GM18868 (cell line): Measurements from ENCODE around the gene TBCK.

Experiments used
- ATAC-seq: cut with Tn5 transposase; IDR thresholded peaks from one replicate; pipeline ENCODE4 v1.9.1; 2021; ENCODE audit warnings: mild to moderate bottlenecking, moderate library complexity; ENCODE audit not compliant: unreplicated experiment

TBCK gene

DNA sequence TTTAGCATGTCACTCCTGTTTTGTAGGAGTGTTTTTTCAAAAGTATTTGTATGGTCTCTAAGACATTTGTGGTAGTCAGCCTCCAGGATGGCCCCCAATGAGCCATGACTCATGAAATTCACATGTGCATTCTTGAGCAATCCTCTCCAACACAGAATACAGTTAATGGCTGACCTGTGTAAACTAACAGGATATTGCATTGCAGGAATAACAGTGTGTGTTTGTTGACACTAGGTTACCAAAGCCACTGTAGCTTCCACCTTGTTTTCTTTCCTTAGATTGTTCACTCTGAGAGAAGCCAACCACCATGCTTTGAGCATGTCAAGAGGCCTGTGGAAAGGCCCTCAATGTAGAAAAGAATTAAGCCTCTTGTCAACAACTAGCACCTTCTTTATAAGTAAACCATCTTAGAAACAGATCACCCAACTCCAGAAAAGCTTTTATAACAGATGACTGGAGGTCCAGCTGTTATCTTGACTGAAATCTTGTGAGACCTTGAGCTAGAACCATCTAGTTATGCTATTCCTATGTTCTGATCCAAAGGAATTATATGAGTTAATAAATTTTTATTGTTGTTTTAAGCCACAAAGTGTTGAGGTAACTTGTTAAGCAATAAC lies 28.5 kb downstream of the TBCK start:
- ATAC-seq = no peak

DNA sequence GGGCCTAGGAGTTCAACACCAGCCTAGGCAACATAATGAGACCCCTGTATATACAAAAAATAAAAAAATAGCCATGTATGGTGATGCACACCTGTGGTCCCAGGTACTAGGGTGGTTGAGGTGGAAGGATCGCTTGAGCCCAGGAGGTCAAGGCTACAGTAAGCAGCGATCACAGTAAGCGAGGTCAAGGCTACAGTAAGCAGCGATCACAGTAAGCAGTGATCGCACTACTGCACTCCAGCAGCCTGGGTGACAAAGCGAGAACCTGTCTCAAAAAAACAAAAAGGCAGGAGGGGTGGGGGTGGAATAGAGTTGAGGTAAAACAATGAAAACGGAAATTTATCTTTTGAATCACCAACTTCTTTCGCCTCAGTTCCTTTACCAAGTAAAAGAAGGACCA lies 29.4 kb downstream of the TBCK start:
- ATAC-seq = no peak

DNA sequence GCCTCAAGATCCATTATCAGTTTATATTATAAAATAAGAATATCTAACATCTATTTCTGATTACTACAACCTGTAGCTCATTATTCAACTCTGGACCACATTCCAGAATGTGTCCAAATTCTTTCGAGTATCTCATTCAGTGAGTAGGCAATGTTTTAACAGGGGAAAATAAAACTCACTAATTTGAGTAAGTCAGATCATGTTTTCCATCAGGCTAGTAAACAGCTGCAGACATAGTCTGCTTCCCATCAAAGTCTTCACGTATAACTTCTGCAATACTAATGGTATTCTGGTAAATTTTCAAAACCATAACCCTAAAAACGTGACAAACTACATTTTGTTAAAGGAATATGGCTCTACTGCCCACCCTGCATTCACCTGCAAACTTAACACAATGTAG lies 31.8 kb downstream of the TBCK start:
- ATAC-seq = no peak

DNA sequence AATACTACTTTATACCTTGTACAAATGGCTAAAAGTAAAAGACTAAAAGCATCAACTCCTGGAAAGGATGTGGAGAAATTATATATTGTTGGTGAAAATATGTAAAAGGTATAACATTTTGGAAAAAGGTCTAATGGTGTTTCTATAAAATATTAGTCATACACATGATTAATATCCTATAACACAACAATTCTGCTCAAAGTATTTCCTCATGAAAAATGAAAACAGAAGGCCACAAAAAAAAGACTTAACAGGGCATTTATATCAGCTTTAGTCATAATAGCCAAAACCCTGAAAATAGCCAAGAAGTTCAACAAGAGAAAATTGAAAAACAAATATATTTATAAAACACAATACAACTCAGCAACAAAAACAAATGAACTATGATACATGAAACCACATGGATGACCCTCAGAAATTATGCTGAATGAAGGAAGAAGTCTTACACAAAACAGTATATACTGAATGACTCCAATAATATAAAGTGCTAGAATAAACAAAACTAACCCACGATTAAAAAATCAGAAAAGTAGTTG lies 38.8 kb downstream of the TBCK start:
- ATAC-seq = no peak

DNA sequence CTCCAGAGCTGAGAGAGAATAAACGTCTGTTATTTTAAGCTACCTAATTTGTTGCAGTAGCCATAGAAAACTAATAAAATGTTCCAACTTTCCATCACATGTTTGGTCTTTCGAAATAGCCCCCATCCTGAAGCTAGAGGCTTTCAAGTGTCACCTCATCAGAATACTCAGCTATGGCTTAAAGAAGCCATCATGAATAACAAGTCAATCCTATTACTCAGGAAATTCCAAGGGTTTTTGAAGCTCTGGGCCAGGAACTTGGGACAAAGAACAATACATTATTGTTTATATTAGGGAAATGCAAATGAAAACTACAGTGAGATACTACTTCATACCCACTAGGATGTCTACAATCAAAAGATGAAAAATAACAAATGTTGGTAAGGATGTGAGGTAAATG lies 42.2 kb downstream of the TBCK start:
- no peak for ATAC-seq

DNA sequence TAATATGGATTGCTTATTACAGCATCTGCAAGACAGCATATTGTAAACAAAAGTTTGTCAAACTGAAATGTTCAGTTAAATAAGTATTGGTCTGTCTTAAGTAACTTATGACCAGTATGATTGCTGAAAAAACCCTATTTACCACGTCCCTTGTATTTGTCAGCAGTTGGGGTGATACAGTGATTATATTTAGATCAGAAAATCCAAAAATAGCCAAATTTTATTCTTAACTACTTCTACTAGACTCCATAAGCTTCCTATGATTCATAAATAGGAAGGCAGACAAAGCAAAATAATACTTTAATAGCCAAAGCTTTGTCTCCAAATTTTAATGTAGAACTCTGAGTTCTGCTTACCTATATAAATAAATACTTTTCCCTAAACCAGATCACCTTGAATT lies 45.3 kb downstream of the TBCK start:
- ATAC-seq = no peak

DNA sequence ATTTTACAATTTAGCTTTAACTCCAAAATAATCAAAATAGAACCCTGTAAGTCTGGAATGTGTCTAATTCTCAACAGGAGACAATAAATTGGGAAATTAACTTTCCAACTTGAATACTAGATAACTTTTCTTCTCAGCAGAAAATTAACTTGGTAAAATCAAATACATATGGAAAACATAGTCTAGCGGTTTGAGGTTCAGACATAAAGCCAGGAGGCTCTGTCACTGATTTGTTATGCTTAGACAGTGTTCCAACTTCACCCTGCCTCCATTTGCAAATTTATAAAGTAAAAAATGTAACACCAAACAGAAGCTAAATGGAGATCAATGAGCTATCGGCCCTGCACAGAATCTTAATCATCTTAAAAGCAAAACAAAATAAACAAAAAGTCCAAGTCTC lies 46.3 kb downstream of the TBCK start:
- ATAC-seq = no peak

DNA sequence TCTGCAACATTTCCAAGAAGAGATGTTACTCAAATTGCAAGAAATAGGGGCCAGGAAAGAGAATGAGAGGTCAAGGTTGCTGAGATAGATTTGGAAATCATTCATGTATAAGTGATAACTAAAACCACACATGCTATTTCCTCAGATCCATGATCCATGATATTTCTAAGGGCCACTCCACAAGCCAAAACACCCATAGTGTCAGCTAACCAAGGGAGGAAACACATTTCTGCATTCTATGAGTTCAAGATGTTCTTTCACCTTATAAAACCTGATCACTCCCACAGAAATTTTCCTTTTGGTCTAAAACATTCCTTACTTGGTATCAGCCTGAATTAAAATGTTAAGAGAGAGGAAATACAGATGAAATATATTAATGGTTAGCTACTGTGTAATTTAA lies 47.2 kb downstream of the TBCK start:
- no peak for ATAC-seq

DNA sequence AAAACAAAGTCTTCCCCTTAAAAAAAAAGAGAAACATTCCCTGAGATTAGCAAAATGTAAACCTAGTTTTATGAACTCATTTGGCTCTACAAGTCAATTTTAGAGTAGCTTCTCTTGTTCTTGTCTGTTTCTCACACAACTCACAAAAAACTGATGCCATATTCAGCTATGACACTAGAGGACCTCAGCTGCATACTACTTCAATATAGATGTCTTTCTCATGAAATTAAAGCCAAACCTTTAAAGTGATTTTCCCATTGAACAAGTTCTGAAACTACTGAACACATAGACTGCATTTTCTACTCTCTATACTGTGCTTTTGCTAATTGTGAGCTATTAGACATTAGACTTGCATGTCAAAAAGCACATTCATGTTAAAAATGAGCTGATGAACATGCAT lies 49.8 kb downstream of the TBCK start:
- peak; percentile 83 for ATAC-seq

DNA sequence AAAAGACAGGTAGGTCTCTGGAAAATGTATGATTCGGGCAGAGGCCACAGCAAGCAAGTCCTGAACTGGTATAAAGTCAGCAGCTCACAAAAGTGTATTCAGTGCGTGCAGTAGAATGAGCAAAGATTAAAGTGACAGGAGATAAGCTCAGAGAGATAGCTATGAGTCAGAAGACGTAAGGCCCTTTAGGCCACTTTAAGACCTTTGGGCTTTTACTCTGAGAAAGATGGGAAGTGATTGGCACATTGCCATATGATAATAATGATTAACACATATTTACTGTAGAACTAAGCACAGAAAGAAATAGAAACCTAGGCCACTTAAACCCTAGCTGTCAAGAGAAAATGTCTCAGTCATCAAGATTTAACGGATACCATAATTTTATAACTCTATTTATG lies 51.7 kb downstream of the TBCK start:
- no peak for ATAC-seq

DNA sequence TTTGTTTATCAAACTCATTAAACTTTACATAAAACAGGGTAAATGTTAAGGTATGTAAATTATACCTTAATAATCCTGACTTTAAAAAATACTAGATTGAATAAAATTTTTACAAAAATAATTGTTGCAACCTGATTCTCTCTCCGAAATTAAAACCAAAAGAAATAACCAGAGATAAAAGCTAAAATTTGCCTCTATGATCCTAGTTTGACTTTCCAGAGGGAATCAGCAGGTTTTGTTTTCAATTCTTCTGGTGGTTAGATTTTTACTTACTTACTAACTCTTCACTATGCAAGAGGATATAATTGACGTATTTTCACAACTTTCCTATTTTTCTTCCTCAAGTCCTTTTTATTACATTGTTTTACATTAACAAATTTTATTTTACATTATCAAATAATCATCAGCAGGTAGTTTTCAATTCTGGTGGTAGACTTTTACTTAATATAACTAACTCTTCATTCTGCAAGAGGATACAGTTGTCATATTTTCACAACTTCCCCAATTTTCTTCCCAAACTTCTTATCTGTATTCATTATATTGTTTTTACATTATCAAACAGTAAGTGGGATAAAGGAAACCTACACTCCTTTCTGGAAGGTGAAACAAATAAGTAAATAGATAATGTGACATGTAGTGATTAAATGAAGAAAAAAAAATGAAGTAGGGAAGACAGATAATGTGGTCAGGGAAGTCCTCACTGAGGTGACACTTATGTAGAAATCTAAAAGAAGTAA lies 52.2 kb downstream of the TBCK start:
- ATAC-seq = no peak

DNA sequence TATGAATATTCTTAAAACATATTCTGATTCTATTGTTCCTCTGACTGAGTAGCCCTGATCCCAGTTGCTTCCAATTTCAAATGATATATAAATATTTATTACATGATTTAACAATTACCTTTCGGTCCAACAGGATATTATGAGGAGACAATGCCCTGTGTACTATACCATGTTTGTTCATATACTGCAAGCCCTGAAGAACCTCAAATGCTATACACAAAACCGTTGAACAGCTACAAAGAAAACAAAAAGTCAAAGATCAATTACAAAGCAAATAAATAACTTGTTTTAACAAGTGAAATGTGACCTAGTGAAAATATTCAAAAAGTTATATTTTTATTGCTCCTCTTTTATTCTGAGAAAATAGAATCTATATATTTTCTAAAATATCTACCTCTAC lies 54.0 kb downstream of the TBCK start:
- no peak for ATAC-seq

DNA sequence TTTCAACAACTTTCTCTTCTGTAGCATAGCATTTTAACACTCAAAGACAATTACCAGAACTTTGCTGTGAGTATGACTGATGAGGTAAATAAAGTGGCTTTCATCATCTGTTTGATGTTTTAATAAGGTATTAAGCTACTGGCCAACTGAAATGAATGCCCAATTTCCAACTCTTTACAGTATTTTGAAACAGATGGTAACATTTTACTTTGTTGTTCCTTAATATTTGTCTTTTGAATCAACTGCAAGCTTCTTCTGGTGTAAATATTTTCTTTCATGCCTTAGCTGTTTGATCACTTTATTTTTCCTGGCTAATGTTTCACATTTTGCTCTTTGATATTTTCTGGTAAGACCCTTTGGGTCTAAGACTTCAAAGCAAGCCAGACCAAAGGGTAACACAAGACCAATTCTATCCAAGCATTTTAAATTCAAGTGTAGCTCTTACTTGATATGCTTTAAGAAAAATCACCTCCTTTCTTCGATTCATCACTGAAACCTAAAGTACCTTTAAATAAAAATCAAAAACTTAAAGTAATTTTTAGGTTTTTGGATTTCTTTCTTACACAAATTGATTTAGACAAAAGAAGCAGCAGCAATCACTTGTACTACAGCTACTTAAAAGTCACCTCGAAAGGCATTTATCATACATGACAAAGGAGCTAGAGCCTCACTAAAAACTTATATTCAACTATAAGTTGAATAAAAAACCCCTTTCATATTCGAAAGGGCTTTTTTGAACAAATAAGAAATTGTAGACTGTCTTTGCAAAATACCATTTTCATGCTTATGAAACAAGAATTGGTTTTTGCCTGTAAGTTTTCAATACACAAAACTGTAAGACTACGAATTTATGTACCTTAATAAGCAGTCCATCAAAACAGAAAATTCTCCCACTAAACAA lies 57.6 kb downstream of the TBCK start:
- ATAC-seq = no peak

DNA sequence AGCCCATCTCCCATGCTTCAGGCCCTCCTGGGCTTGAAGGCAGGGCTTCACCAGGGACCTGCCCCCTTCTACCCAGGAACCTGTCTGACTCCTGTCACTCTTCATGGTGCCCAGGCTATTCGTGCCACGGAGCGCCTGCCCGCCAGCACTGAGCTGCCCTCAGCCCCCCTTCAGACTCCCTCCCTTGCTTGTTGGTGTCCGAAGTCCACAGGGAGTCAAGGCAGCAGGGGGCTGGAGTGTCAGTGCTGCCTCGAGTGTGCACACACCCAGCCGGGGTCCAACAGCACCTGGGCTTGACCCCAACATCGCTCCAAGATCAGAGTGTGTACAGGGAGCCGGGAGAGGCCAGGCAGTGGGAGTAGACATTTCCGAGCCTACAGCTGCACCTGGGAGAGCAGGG lies 59.8 kb downstream of the TBCK start:
- no peak for ATAC-seq

DNA sequence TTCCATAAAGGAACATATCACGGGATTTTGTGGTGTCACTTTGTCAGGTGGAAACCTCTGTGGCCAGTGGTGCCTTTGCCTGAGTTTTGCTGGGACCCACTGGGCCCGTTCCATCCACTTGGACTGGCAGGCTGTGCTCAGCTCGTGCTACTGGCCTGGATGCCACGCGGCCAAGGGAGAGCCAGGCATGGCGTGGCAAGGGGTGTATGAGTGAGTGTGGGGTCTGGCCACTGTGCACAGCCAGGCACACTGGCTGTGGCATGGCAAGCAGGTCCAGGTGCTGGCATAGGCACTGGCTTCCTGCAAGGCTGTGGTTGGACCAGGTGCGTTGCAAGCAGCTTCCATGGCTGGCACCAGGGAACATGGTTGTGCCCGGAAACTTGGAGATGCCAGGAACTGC lies 60.8 kb downstream of the TBCK start:
- no peak for ATAC-seq

DNA sequence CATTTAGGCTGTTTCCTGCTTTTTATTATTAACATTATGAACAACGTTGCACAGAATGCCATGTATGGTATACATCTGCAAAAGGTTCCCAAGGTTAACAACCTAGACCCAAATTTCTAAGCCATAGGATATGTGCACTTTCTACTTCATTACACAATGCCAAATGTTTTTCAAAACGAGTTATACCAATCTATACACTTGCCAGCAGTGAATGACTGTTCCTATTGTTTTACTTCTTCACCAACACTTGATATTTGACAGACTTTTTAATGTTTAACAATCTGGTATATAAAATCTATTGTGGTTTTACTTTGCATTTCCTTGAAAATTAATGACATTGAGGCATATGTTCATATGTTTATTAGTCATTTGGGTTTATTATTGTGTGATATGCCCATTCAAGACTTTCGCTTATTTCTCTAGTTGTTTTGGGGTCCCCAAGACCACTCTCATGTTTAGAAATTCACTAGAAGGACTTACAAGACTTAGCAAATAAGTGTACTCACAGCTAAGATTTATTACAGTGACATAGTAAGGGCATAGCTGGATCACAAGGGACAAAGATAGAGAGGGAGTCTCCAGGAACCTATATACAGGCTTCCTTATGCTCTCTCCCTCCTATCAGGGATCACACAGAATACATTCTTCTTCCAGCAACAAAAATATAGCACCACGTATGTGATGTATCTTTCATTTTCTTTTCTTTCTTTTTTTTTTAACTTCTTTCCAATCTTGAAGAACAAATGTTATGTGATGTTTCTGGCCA lies 62.5 kb downstream of the TBCK start:
- no peak for ATAC-seq

DNA sequence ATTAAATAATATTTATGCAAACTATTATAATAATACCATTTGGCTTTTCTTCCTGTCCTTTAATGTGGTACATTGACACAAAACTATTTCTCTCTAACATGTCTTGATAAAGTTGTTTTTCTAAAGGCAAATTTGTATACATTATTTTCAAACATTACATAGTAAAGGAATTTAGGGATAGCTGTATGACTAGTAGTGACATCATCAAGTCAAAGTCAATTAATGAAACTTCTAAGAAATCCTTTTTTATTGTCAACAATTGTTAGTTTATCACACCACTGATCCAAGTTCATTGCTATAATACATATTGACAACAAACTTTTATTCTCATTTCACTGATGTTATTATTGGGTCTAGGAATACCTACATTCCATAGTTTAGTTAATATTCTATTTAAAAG lies 68.4 kb downstream of the TBCK start:
- ATAC-seq = no peak

DNA sequence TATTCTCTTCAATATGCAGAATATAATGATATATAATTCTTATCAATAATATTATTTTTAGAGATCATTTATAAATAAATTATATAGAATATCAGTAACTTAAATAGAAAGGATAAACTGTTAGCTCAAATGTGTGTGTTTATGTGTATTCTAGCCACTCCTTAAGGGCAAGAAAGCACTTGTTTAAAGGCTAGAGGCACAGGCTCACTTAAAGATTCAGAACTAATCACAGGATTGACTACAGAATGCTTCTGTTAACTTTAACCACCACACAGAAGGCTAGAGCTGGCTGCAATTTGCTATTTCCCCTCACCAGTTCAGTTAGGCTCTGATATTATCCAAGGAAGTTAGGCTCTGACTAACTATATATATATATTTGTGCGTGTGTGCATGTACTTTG lies 69.6 kb downstream of the TBCK start:
- ATAC-seq = no peak

DNA sequence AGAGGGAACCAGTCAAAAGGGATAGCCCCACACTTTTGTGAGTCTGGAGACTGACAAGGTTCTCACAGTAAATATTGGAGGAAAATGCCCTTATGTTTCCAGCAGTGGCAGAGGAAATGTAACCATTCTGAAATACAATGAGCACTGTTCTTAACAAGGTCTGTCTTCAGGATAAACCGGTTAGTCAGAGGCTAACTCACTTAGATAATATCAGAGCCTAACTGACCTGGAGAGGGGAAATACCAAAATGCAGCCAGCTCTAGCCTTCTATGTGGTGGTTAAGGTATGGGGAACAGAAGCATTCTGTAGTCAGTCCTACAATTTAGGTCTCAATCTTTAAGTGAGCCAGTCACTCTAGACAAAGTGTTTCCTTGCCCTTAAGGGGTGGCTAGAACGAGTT lies 70.8 kb downstream of the TBCK start:
- no peak for ATAC-seq

DNA sequence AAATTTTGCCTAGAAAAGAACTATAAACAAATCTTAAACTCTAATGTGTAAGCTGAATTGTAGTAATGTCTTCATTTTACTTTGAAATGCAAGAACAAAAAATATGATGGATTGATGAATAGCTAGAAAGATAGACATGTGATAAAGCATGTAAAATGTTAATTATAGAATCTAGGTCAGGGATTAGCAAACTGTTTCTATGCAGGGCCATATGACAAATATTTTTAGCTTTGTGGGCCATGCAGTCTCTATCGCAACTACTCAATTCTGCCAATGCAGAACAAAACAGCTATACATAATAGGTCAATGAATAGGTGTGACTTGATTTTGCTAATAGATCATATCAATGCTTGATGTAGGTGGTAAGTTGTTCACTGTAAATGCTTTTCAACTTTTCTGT lies 75.3 kb downstream of the TBCK start:
- no peak for ATAC-seq

DNA sequence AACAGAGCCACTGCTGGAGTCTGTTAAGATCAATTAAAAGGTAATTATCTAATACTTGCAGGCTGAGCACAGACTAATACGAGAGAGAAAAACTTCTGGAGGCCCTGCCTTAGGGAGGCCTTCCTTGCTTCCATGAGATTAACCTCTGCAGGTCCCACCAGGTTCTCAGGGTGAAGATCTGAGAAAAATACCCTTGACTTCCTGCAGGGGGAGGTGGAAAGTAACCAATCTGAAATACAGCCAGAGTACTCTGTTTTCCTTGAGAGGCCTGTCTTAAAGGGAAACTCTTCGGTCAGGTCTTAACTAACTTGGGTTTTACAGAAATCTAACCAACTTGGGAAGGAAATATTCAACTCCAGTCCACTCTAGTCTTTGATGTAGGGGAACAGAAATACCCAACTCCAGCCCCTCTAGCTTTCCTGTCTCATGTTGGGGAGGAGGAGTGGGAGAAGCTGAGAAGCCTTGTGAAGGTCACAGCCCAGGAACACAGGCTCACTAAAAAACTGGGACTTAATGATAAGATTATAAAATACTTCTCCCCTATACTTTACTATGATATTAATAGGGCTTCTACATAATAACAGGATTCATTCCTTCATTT lies 77.1 kb downstream of the TBCK start:
- peak; percentile 98 for ATAC-seq
